ENCODE data around the gene LRRC41. TPM values are rescaled to one million over a fixed set of nuclear protein-coding genes. Genes with fewer than 3 reads are reported as not detected.

Gene LRRC41
- total and polyA plus RNA-seq, 2 of the 13 experiments (the other 11 are each of a cell fraction or from before 2014, with no cell fraction given): 48.1 to 53.6 TPM

DNA sequence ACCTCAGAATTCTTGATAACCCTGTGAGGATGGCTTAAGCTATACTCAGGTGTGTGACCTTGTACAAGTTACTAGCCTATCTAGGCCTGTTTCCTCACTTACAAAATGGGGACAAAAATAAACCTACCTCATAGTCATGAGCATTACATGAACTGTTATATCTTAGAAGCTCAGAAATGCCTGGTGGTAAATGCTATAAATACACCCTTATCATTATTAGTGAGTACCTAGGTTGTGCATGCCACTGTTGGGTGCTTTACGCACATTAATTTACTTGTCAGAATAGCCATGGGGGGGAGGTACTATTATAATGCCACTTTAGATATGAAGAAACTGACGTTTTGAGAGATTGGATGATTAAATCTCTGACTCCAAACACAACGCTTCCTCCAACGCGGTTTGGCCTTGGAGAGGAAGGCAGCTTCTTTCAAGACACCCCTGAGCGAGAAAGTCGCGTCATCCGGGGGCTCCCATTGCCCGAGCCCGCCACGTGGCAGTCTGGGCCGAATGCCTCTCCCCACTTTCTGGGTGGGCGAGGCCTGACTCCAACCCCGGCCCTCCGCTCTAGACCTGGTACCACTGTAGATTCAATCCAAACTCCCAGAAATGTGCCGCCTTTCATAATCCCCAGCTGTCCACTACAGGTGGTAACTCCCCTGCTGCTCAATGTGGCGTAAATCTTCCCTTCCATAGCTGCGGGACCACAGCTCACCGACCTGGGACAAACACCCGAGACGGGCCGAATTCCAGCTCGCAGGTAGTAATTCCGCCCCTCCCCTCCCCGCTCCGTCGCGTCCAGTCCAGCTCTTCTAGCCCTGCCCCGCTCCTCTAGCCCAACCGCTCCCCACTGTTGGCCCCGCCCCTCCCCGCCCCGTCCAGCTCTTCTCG is 56.6 kb downstream of the LRRC41 start (continued):
- TF ChIP-seq, protein P1, sequence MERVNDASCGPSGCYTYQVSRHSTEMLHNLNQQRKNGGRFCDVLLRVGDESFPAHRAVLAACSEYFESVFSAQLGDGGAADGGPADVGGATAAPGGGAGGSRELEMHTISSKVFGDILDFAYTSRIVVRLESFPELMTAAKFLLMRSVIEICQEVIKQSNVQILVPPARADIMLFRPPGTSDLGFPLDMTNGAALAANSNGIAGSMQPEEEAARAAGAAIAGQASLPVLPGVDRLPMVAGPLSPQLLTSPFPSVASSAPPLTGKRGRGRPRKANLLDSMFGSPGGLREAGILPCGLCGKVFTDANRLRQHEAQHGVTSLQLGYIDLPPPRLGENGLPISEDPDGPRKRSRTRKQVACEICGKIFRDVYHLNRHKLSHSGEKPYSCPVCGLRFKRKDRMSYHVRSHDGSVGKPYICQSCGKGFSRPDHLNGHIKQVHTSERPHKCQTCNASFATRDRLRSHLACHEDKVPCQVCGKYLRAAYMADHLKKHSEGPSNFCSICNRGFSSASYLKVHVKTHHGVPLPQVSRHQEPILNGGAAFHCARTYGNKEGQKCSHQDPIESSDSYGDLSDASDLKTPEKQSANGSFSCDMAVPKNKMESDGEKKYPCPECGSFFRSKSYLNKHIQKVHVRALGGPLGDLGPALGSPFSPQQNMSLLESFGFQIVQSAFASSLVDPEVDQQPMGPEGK (CRISPR knock-in tag; IDR thresholded peaks at IDR 0.05): peak; percentile 51
- TF ChIP-seq RBFOX2 (IDR thresholded peaks at IDR 0.05; ENCODE audit: low read depth, low read length): peak; percentile 56; the same call in 1 of the 2 replicates
- no peak; the same call in 1 of the 2 replicates for TF ChIP-seq SMAD3 (CRISPR knock-in tag; IDR thresholded peaks at IDR 0.05)
- TF ChIP-seq ZNF788 (CRISPR knock-in tag; IDR thresholded peaks at IDR 0.05; ENCODE audit: borderline replicate concordance): peak; percentile 74; the same call in 1 of the 2 replicates
- TF ChIP-seq EP300 (IDR thresholded peaks at IDR 0.05; ENCODE audit: low read depth in 2 of 2, low read length in 2 of 2): peak in 1 of 2 experiments; percentile 17; a peak in 1 of 4 replicates
- TF ChIP-seq EP300 (CRISPR knock-in tag; IDR thresholded peaks at IDR 0.05; ENCODE audit: borderline replicate concordance): no peak
- TF ChIP-seq ZFY (CRISPR knock-in tag; IDR thresholded peaks at IDR 0.05): peak; percentile 76
- TF ChIP-seq, protein P2, sequence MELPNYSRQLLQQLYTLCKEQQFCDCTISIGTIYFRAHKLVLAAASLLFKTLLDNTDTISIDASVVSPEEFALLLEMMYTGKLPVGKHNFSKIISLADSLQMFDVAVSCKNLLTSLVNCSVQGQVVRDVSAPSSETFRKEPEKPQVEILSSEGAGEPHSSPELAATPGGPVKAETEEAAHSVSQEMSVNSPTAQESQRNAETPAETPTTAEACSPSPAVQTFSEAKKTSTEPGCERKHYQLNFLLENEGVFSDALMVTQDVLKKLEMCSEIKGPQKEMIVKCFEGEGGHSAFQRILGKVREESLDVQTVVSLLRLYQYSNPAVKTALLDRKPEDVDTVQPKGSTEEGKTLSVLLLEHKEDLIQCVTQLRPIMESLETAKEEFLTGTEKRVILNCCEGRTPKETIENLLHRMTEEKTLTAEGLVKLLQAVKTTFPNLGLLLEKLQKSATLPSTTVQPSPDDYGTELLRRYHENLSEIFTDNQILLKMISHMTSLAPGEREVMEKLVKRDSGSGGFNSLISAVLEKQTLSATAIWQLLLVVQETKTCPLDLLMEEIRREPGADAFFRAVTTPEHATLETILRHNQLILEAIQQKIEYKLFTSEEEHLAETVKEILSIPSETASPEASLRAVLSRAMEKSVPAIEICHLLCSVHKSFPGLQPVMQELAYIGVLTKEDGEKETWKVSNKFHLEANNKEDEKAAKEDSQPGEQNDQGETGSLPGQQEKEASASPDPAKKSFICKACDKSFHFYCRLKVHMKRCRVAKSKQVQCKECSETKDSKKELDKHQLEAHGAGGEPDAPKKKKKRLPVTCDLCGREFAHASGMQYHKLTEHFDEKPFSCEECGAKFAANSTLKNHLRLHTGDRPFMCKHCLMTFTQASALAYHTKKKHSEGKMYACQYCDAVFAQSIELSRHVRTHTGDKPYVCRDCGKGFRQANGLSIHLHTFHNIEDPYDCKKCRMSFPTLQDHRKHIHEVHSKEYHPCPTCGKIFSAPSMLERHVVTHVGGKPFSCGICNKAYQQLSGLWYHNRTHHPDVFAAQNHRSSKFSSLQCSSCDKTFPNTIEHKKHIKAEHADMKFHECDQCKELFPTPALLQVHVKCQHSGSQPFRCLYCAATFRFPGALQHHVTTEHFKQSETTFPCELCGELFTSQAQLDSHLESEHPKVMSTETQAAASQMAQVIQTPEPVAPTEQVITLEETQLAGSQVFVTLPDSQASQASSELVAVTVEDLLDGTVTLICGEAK (IDR thresholded peaks at IDR 0.05): no peak
- TF ChIP-seq, protein P2 (CRISPR knock-in tag; IDR thresholded peaks at IDR 0.05): 0 out of 2 replicates have a peak, but pooled peaks have one; percentile 42
- TF ChIP-seq GLI4 (CRISPR knock-in tag; IDR thresholded peaks at IDR 0.05; ENCODE audit: borderline replicate concordance): 0 out of 2 replicates have a peak, but pooled peaks have one; percentile 46
- no peak for TF ChIP-seq CEBPG (CRISPR knock-in tag; IDR thresholded peaks at IDR 0.05)
- TF ChIP-seq, protein P3, sequence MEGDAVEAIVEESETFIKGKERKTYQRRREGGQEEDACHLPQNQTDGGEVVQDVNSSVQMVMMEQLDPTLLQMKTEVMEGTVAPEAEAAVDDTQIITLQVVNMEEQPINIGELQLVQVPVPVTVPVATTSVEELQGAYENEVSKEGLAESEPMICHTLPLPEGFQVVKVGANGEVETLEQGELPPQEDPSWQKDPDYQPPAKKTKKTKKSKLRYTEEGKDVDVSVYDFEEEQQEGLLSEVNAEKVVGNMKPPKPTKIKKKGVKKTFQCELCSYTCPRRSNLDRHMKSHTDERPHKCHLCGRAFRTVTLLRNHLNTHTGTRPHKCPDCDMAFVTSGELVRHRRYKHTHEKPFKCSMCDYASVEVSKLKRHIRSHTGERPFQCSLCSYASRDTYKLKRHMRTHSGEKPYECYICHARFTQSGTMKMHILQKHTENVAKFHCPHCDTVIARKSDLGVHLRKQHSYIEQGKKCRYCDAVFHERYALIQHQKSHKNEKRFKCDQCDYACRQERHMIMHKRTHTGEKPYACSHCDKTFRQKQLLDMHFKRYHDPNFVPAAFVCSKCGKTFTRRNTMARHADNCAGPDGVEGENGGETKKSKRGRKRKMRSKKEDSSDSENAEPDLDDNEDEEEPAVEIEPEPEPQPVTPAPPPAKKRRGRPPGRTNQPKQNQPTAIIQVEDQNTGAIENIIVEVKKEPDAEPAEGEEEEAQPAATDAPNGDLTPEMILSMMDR (CRISPR knock-in tag; IDR thresholded peaks at IDR 0.05): no peak
- TF ChIP-seq, protein P4, sequence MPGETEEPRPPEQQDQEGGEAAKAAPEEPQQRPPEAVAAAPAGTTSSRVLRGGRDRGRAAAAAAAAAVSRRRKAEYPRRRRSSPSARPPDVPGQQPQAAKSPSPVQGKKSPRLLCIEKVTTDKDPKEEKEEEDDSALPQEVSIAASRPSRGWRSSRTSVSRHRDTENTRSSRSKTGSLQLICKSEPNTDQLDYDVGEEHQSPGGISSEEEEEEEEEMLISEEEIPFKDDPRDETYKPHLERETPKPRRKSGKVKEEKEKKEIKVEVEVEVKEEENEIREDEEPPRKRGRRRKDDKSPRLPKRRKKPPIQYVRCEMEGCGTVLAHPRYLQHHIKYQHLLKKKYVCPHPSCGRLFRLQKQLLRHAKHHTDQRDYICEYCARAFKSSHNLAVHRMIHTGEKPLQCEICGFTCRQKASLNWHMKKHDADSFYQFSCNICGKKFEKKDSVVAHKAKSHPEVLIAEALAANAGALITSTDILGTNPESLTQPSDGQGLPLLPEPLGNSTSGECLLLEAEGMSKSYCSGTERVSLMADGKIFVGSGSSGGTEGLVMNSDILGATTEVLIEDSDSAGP (CRISPR knock-in tag; IDR thresholded peaks at IDR 0.05; ENCODE audit: borderline replicate concordance): peak; percentile 60; the same call in 1 of the 2 replicates
